Measurements from ENCODE around the gene MS4A10. TPM values are rescaled to one million over a fixed set of nuclear protein-coding genes. Genes with fewer than 3 reads are reported as not detected.

The MS4A10 gene
- total and polyA plus RNA-seq, 8 donors = 0.18 TPM; not detected in 7

- Histone ChIP-seq H3K27me3 (peaks cover 0 to 21% (median 0%) of the 10 kb centered on the region in 3 donors), H3K4me1 (no peaks in the 10 kb centered on the region), H3K27ac (no peak overlapping the region), H3K9me3 (no peaks in the 10 kb centered on the region), H3K36me3 (no peaks in the 10 kb centered on the region), H3K4me3 (no peak overlapping the region)
- no peak for DNase-seq
- TF ChIP-seq EP300 (IDR thresholded peaks at IDR 0.05) = no peak
- TF ChIP-seq POLR2AphosphoS5 (IDR thresholded peaks at IDR 0.05) = no peak
- no peak for TF ChIP-seq CTCF (IDR thresholded peaks at IDR 0.05)
- no peak for TF ChIP-seq POLR2A (IDR thresholded peaks at IDR 0.05)
- intact Hi-C loops (cut with DNase I; ENCODE audit: low total_unique reads) = no loop called here
- WGBS, 5 donors = 76 to 85% (median 82%) methylated on average over 7 of the region's 7 CpGs
Observed at GRCh38 chr11:60803273-60803936, 18.3 kb downstream of the MS4A10 start.

GRCh38 chr11:60809249-60809648 is 24.1 kb downstream of the MS4A10 start:
- no peaks in the 10 kb centered on the region for H3K27me3 ChIP-seq
- no peak overlapping the region for H3K4me3 ChIP-seq
- no peaks in the 10 kb centered on the region for H3K9me3 ChIP-seq
- no peak for DNase-seq
- H3K4me1 ChIP-seq = no peaks in the 10 kb centered on the region
- no peaks in the 10 kb centered on the region for H3K36me3 ChIP-seq
- intact Hi-C loops (cut with DNase I; ENCODE audit: low total_unique reads) = no loop called here
- TF ChIP-seq POLR2AphosphoS5 (IDR thresholded peaks at IDR 0.05) (no peak), EP300 (IDR thresholded peaks at IDR 0.05) (no peak), CTCF (IDR thresholded peaks at IDR 0.05) (no peak), POLR2A (IDR thresholded peaks at IDR 0.05) (no peak)
- 56 to 69% (median 57%) methylated on average over 3 of the region's 3 CpGs for WGBS, 5 donors
- H3K27ac ChIP-seq = no peak overlapping the region

- no peaks in the 10 kb centered on the region for H3K27me3 ChIP-seq
- WGBS, 5 donors = 81 to 93% (median 87%) methylated on average over 11 of the region's 11 CpGs
- TF ChIP-seq POLR2A (IDR thresholded peaks at IDR 0.05) = no peak
- TF ChIP-seq EP300 (IDR thresholded peaks at IDR 0.05) = no peak
- no peak for TF ChIP-seq CTCF (IDR thresholded peaks at IDR 0.05)
- no peak for TF ChIP-seq POLR2AphosphoS5 (IDR thresholded peaks at IDR 0.05)
- no peaks in the 10 kb centered on the region for H3K4me1 ChIP-seq
- H3K36me3 ChIP-seq = no peaks in the 10 kb centered on the region
- no peak for DNase-seq
- H3K4me3 ChIP-seq = no peak overlapping the region
- H3K9me3 ChIP-seq = no peaks in the 10 kb centered on the region
- no peak overlapping the region for H3K27ac ChIP-seq
- intact Hi-C loops (cut with DNase I; ENCODE audit: low total_unique reads) = no loop called here
Observed at GRCh38 chr11:60809691-60810090, 24.6 kb downstream of the MS4A10 start.

- Histone ChIP-seq H3K27ac (no peak overlapping the region), H3K9me3 (no peaks in the 10 kb centered on the region), H3K4me3 (no peak overlapping the region), H3K4me1 (no peaks in the 10 kb centered on the region), H3K27me3 (no peaks in the 10 kb centered on the region), H3K36me3 (no peaks in the 10 kb centered on the region)
- DNase-seq = no peak
- 91 to 100% (median 95%) methylated on average over 3 to 4 of the region's 4 CpGs for WGBS, 5 donors
- intact Hi-C loops (cut with DNase I; ENCODE audit: low total_unique reads) = no loop called here
- TF ChIP-seq CTCF (IDR thresholded peaks at IDR 0.05) = no peak
Observed at GRCh38 chr11:60810151-60810550, 25.0 kb downstream of the MS4A10 start.

All from stomach (tissue), 9 donors.